Heart left ventricle (tissue), 13 donors: ENCODE data around the gene ROPN1L.

Experiments used
- CTCF ChIP-seq, 12 donors: fragments of 200-600 bp; sonication (generic) in 4 of 12; IDR thresholded peaks; one replicate each; pipeline versions ENCODE4 v1.5.0 to v1.8.0; 2018 to 2022; ENCODE audit warnings: antibody characterized with exemption in 12 of 12, mild to moderate bottlenecking in 5 of 12
- POLR2A ChIP-seq, 2 donors: fragments of 450-650 bp; IDR thresholded peaks; one replicate each; pipeline ENCODE4 v1.6.1; 2017; ENCODE audit warnings: antibody characterized with exemption in 2 of 2, mild to moderate bottlenecking in 2 of 2, moderate library complexity in 2 of 2
- donor health status: ischemic (EF 13 %, LVEDD 7.1; RV severe dilation, severe dysfunction).
- donor health status: DM: no; HTN: yes; CAD: no.
- donor health status: DM: no; HTN: no; CAD: no.
- donor health status: ischemic (EF 25% LVEDD 6.9; RV normal size, moderate dysfunction).
- donor health status: ischemic (EF 25% LVEDD 5.7; RV mildly dilated, moderate dysfunction).
- donor health status: ischemic (EF 35%, LVEDD 5.7; RV mildly dilated, moderate dysfunction).
- donor health status: nonischemic (EF 11% LVEDD 7.7; RV severe dilation, severe dysfunction).
- donor health status: DM: yes; HTN: yes; CAD: no.
- donor health status: PGD.
- donor health status: ischemic (EF 29% LVEDD 5.4; RV normal size, mild dysfunction).
- donor health status: nonischemic (EF 23%, LVEDD 6.1; RV moderate dilation, normal function).

- TF ChIP-seq CTCF (IDR thresholded peaks at IDR 0.05) (no peak), POLR2A (IDR thresholded peaks at IDR 0.05) (no peak)
These were observed 4.8 kb downstream of the ROPN1L start for GRCh38 chr5:10446490-10446889.
